Common myeloid progenitor, CD34-positive (primary cell): ENCODE measurements around the gene RNF217.

Experiments used
- CTCF ChIA-PET: fragments of 350-600 bp; sonication (Branson Sonifier 250); formaldehyde crosslinking; loops from one replicate; lab custom pipeline; 2021; ENCODE audit warnings: antibody characterized with exemption; lab: Charles Lee
- POLR2A ChIA-PET: fragments of 350-600 bp; sonication (Branson Sonifier 250); formaldehyde crosslinking; loops from one replicate; lab custom pipeline; 2021; ENCODE audit warnings: antibody characterized with exemption; lab: Charles Lee
- DNase-seq, 3 donors: peaks; one replicate each; pipeline versions ENCODE4 v3.0.0 to v3.0.0-alpha.2; 2013
- H3K27ac ChIP-seq, 2 experiments: 1 replicate in 1 of 2; 2 replicates in 1 of 2; pipeline ENCODE4 v1.7.0; 2013; ENCODE audit warnings: inconsistent platforms in 2 of 2, low read length in 2 of 2, mild to moderate bottlenecking in 2 of 2, low read depth in 1 of 2, moderate library complexity in 1 of 2; ENCODE audit not compliant: severe bottlenecking in 2 of 2, insufficient read depth in 1 of 2, poor library complexity in 1 of 2
- H3K27me3 ChIP-seq, 5 experiments: replicated peaks in 2 of 5; 1 replicate in 3 of 5; 2 replicates in 2 of 5; pipeline versions ENCODE4 v1.6.1 to v1.7.0; 2013; ENCODE audit warnings: low read length in 4 of 5, mild to moderate bottlenecking in 2 of 5, moderate library complexity in 2 of 5, inconsistent platforms in 1 of 5; ENCODE audit not compliant: insufficient read depth in 5 of 5, control insufficient read depth in 4 of 5
- H3K36me3 ChIP-seq, 4 experiments: 1 replicate in 2 of 4; 2 replicates in 2 of 4; pipeline versions ENCODE4 v1.6.1 to v1.7.0; 2013; ENCODE audit warnings: low read length in 3 of 4, control low read depth in 1 of 4, mild to moderate bottlenecking in 1 of 4; ENCODE audit not compliant: control insufficient read depth in 4 of 4, insufficient read depth in 4 of 4
- H3K4me1 ChIP-seq, 4 experiments: 1 replicate in 3 of 4; 2 replicates in 1 of 4; pipeline versions ENCODE4 v1.6.1 to v1.7.1; 2013; ENCODE audit warnings: low read length in 3 of 4, mild to moderate bottlenecking in 3 of 4, control low read depth in 1 of 4, inconsistent platforms in 1 of 4, moderate library complexity in 1 of 4; ENCODE audit not compliant: control insufficient read depth in 4 of 4, insufficient read depth in 4 of 4; ENCODE audit errors: control extremely low read depth in 1 of 4
- H3K4me3 ChIP-seq, 7 experiments: 1 replicate in 4 of 7; 2 replicates in 3 of 7; pipeline versions ENCODE4 v1.5.1 to v1.7.0; 2013; ENCODE audit warnings: mild to moderate bottlenecking in 7 of 7, low read length in 6 of 7, moderate library complexity in 6 of 7, inconsistent platforms in 2 of 7, low read depth in 2 of 7, control low read depth in 1 of 7; ENCODE audit not compliant: insufficient read depth in 4 of 7, control insufficient read depth in 1 of 7; ENCODE audit errors: extremely low read depth in 1 of 7
- H3K9me3 ChIP-seq, 5 experiments: 1 replicate in 4 of 5; 2 replicates in 1 of 5; pipeline versions ENCODE4 v1.6.1 to v1.7.1; 2013; ENCODE audit warnings: low read length in 4 of 5, mild to moderate bottlenecking in 2 of 5, inconsistent platforms in 1 of 5, low read depth in 1 of 5, moderate library complexity in 1 of 5; ENCODE audit not compliant: control insufficient read depth in 4 of 5, insufficient read depth in 2 of 5; ENCODE audit errors: control extremely low read depth in 1 of 5
- WGBS: methylation state at CpG from one replicate; pipeline ENCODE4 v1.1.5; 2013; ENCODE audit not compliant: insufficient coverage; 5-methylcytosine and 5-hydroxymethylcytosine counted together

Gene RNF217

DNA sequence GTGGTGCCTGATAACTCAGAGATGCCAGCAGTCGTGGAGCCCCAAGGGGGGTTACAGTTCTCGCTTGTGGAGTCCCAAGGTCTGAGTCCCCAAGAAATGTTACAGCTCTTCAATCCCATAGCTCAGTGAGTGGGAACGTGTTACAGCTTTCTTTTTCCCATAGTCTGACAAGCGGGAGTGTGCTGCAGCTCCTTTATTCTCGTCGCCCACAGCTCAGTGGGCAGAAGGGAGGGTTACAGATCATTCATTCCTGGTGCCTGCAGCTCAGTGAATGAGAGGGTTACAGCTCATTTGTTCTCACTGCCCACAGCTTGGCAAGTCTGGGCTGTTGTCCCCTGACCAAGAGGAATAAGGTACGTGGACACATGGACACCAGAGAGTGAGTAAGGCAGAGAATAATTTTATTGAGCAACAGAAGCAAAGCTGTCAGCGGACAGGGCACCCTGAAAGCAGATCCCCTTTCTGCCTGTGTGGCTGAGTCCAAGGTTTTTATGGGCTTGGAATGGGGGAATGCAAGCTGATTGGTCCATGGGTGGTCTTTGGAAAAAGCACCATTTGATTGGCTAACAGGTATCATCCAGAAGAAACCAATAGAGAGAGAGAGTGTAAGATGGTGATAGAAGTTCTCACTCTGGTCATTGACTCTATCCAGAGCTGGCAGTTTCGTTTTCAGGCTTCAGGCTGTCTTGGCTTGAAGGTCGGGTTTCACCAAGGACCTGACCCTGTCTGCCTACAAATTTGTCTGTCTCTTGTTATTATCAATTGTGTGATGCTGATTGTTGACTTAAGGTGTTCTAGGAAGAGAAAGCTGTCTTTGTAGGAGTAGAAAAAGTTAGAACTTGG is 16.4 kb downstream of the RNF217 start:
- peaks cover 3 to 21% (median 15%) of the 10 kb centered on the region in 5 experiments for H3K9me3 ChIP-seq
- WGBS, result 96% methylated on average over 9 of the region's 10 CpGs
- H3K27me3 ChIP-seq, result no peaks in the 10 kb centered on the region
- ChIA-PET CTCF (interaction anchor here (1.3 to 2.5 kb wide), 2 partner anchors 9 to 21 kb away, joined by 3 to 8 read pairs; no protein-coding TSS in a partner anchor), POLR2A (no interaction called here)
- peak in 1 of 3 donors; percentile 8 for DNase-seq
- H3K27ac ChIP-seq, result no peak overlapping the region
- H3K4me1 ChIP-seq, result no peaks in the 10 kb centered on the region
- H3K36me3 ChIP-seq, result peaks cover 16 to 37% (median 30%) of the 10 kb centered on the region in 4 experiments
- H3K4me3 ChIP-seq, result peak overlapping the region in 2 of 7 experiments; percentile 1 to 4

DNA sequence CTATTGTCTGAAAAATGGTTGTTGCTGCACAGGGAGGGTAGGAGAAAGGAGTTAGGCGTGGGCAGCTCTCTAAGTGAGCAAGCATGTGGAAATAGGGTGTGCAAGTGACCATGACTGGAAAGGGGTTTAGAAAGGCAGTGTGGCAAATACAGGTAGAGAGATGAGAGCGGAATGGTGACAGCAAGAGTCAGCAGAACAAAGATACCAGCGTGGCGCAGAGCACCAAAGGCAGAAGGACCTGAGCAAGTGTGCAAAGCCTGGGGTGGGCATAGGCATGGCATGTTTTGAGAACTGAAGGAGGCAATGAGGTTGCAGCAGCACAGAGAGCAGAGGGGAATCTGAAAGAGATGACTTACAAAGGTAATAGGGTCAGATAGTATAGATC is 17.0 kb downstream of the RNF217 start:
- Histone ChIP-seq H3K9me3 (peaks cover 3 to 21% (median 15%) of the 10 kb centered on the region in 5 experiments), H3K27ac (no peak overlapping the region), H3K36me3 (peaks cover 16 to 35% (median 27%) of the 10 kb centered on the region in 4 experiments), H3K4me3 (no peak overlapping the region), H3K27me3 (no peaks in the 10 kb centered on the region), H3K4me1 (no peaks in the 10 kb centered on the region)
- no peak for DNase-seq
- WGBS, result 98% methylated on average over 4 of the region's 4 CpGs
- ChIA-PET POLR2A (no interaction called here), CTCF (interaction anchor here (1.3 to 2.5 kb wide), 2 partner anchors 10 to 20 kb away, joined by 3 to 8 read pairs; no protein-coding TSS in a partner anchor)

DNA sequence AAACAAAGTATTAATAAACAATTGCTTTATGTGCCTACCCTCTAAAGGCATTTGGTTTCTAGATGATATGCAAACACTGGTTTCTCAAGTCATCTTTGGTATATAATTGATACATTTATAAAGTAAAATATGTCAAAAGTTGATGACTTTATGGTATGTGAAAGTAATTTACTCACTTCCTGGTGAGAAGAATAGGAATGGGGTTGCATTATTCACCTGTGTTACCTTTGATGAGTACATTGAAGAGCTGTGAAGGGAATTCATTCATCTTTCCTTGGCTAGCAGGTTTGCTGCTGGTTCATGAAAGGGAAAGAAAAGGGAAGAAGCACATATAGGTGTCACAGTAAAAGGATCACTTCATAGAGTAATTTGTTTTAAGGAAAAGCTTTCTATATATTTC is 20.4 kb downstream of the RNF217 start:
- Histone ChIP-seq H3K36me3 (peaks cover 11 to 26% (median 15%) of the 10 kb centered on the region in 4 experiments), H3K27ac (no peak overlapping the region), H3K4me3 (no peak overlapping the region), H3K4me1 (peaks cover 4 to 8% (median 6%) of the 10 kb centered on the region in 4 experiments), H3K9me3 (peaks cover 2 to 18% (median 14%) of the 10 kb centered on the region in 5 experiments), H3K27me3 (no peaks in the 10 kb centered on the region)
- ChIA-PET CTCF (no interaction called here), POLR2A (no interaction called here)
- DNase-seq, result no peak

DNA sequence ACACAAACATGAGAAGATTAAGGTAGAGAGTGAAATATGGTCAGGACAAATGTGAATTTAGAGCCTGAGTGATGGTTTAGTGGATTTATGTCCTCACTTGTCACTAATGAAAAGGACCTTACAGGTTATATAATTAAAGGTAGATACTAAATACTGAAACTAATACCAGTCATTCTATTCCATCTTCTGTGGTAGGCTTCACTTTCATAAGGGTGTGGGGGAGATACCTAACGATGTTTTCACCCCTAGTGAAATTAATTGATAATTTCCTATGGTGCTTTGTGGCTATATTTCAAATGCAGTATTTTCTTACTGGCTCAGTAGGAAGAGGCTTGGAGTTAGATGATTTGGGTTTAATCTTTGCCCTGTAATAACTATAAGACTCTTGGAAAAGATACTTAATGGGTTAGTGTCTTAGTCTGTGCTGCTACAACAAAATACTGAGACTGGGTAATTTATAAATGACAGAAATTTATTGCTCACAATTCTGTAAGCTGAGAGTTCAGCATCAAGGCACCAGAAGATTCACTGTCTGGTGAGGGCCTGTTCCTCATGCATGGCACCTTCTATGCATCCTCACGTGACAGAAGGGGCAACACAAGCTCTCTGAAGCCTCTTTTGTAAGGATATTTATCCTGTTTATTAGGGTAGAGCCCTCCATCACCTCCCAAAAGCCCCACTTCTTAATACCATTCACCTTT is 21.3 kb downstream of the RNF217 start:
- Histone ChIP-seq H3K27me3 (no peaks in the 10 kb centered on the region), H3K4me1 (peaks cover 4 to 8% (median 6%) of the 10 kb centered on the region in 4 experiments), H3K27ac (no peak overlapping the region), H3K36me3 (peaks cover 6 to 19% (median 8%) of the 10 kb centered on the region in 4 experiments), H3K4me3 (no peak overlapping the region), H3K9me3 (peaks cover 0 to 9% (median 8%) of the 10 kb centered on the region in 5 experiments)
- ChIA-PET CTCF (no interaction called here), POLR2A (no interaction called here)
- no CpG with 5 or more reads among the region's 2 CpGs for WGBS
- no peak for DNase-seq

GRCh38 chr6:124984668-124985338 is 22.6 kb downstream of the RNF217 start:
- H3K36me3 ChIP-seq, result peaks cover 0 to 6% (median 3%) of the 10 kb centered on the region in 4 experiments
- no peak overlapping the region for H3K27ac ChIP-seq
- no CpG with 5 or more reads among the region's 1 CpG for WGBS
- no peaks in the 10 kb centered on the region for H3K27me3 ChIP-seq
- H3K4me1 ChIP-seq, result peaks cover 4 to 8% (median 6%) of the 10 kb centered on the region in 4 experiments
- CTCF ChIA-PET, result no interaction called here
- DNase-seq, result no peak
- H3K9me3 ChIP-seq, result no peaks in the 10 kb centered on the region
- POLR2A ChIA-PET, result no interaction called here
- H3K4me3 ChIP-seq, result no peak overlapping the region

- Histone ChIP-seq H3K27me3 (no peaks in the 10 kb centered on the region), H3K27ac (no peak overlapping the region), H3K4me3 (no peak overlapping the region), H3K4me1 (peaks cover 4 to 8% (median 6%) of the 10 kb centered on the region in 4 experiments), H3K36me3 (peaks cover 0 to 3% (median 0%) of the 10 kb centered on the region in 4 experiments), H3K9me3 (no peaks in the 10 kb centered on the region)
- POLR2A ChIA-PET, result no interaction called here
- CTCF ChIA-PET, result no interaction called here
- DNase-seq, result peak in 2 of 3 donors; percentile 35 to 44
Observed at GRCh38 chr6:124986164-124986563, 23.9 kb downstream of the RNF217 start.
